Stimulated activated CD8-positive, alpha-beta memory T cell treated with anti-CD3 and anti-CD28 coated beads, Interleukin-15, amount 100 ng/mL, for 1 hour (primary cell): ENCODE results near the gene NOX1.
"Not testable (repeated sequence)": the region's sequence is repeated elsewhere in the genome, so short reads cannot be mapped to it uniquely, and the experiment has no call there.

Experiments used
- DNase-seq: peaks from one replicate; pipeline ENCODE4 v3.0.0-alpha.2; 2020; ENCODE audit warnings: low read depth

NOX1 gene

GRCh38 chrX:100819534-100819836 lies 54.7 kb downstream of the NOX1 start:
- DNase-seq: no peak

GRCh38 chrX:100817340-100817739 lies 56.8 kb downstream of the NOX1 start:
- DNase-seq: no peak

GRCh38 chrX:100812216-100813158 lies 61.7 kb downstream of the NOX1 start:
- DNase-seq: no peak

GRCh38 chrX:100808265-100808664 lies 65.9 kb downstream of the NOX1 start:
- DNase-seq: not testable (repeated sequence)

- no peak for DNase-seq
Measured at GRCh38 chrX:100804780-100805179, 69.4 kb downstream of the NOX1 start.

- no peak for DNase-seq
Measured at GRCh38 chrX:100802843-100803242, 71.3 kb downstream of the NOX1 start.

- no peak for DNase-seq
Measured at GRCh38 chrX:100798484-100799214, 75.5 kb downstream of the NOX1 start.

- DNase-seq: no peak
Measured at GRCh38 chrX:100797359-100797758, 76.8 kb downstream of the NOX1 start.

GRCh38 chrX:100796371-100796770 lies 77.8 kb downstream of the NOX1 start:
- DNase-seq: not testable (repeated sequence)
